ENCODE measurements around the gene HRCT1.

GRCh38 chr9:35930521-35930920, 24.5 kb downstream of the HRCT1 start:
- TF ChIP-seq CTCF (IDR thresholded peaks at IDR 0.05 in 2 of 3, conservative IDR thresholded peaks at IDR 0.05 in 1 of 3; ENCODE audit: borderline replicate concordance in 1 of 3, insufficient read depth in 1 of 3, low read depth in 2 of 3, low read length in 2 of 3) (no peak), ZNF274 (IDR thresholded peaks at IDR 0.05; ENCODE audit: low read depth, low read length) (no peak), POLR2A (IDR thresholded peaks at IDR 0.05; ENCODE audit: borderline replicate concordance, extremely low read depth, insufficient read depth, insufficient read length) (no peak), EZH2 (IDR thresholded peaks at IDR 0.05) (no peak), RAD21 (IDR thresholded peaks at IDR 0.05; ENCODE audit: low read depth) (no peak), SP1 (IDR thresholded peaks at IDR 0.05; ENCODE audit: low read depth) (no peak), JUND (IDR thresholded peaks at IDR 0.05) (no peak), EZH2phosphoT487 (IDR thresholded peaks at IDR 0.05; ENCODE audit: borderline replicate concordance) (no peak), POLR2AphosphoS5 (IDR thresholded peaks at IDR 0.05; ENCODE audit: low read depth, low read length) (no peak), CBX3 (IDR thresholded peaks at IDR 0.05; ENCODE audit: low read depth) (no peak), REST (IDR thresholded peaks at IDR 0.05; ENCODE audit: low read depth) (no peak), EGR1 (IDR thresholded peaks at IDR 0.05; ENCODE audit: low read depth) (no peak)

Data from HCT116 (cell line).